H7 (cell line): ENCODE data around the gene CFAP300. TPM values are rescaled to one million over a fixed set of nuclear protein-coding genes. Genes with fewer than 3 reads are reported as not detected.

Source experiments
- DNase-seq: peaks from one replicate; pipeline ENCODE4 v3.0.0; 2012
- H3K27me3 ChIP-seq: 2 replicates; pipeline ENCODE4 v1.6.0; 2011; ENCODE audit warnings: mild to moderate bottlenecking, low read length; ENCODE audit not compliant: control insufficient read depth, insufficient read depth
- H3K36me3 ChIP-seq: replicated peaks from 2 replicates; pipeline ENCODE4 v1.5.1; 2011; ENCODE audit warnings: low read length; ENCODE audit not compliant: control insufficient read depth, insufficient read depth
- H3K4me3 ChIP-seq: 2 replicates; pipeline ENCODE4 v1.5.1; 2011; ENCODE audit warnings: low read depth, mild to moderate bottlenecking, control low read depth, low read length, moderate library complexity; ENCODE audit not compliant: insufficient read depth
- total RNA-seq: library from RNA; depleted of rRNA; stranded (reverse); fragments of >200 nt; shearing (Covaris generic); gene quantifications from 2 replicates; pipeline ENCODE4 v1.2.3, GENCODE V29; 2014

The CFAP300 gene
- total RNA-seq, 1 experiment from 2014 or later: 0.35 TPM

GRCh38 chr11:102050927-102051575 lies 3.8 kb downstream of the CFAP300 start:
- H3K36me3 ChIP-seq: no peaks in the 10 kb centered on the region
- H3K27me3 ChIP-seq: peaks cover 9% of the 10 kb centered on the region
- no peak for DNase-seq
- no peak overlapping the region for H3K4me3 ChIP-seq

GRCh38 chr11:102061276-102061675 lies 14.0 kb downstream of the CFAP300 start:
- peak; percentile 41 for DNase-seq
- H3K4me3 ChIP-seq: no peak overlapping the region

GRCh38 chr11:102062106-102062505 lies 14.9 kb downstream of the CFAP300 start:
- H3K4me3 ChIP-seq: no peak overlapping the region
- no peaks in the 10 kb centered on the region for H3K27me3 ChIP-seq
- DNase-seq: no peak
- H3K36me3 ChIP-seq: no peaks in the 10 kb centered on the region

More at GRCh38 chr11:102061276-102061675, 14.0 kb downstream of the CFAP300 start:
- Histone ChIP-seq H3K36me3 (no peaks in the 10 kb centered on the region), H3K27me3 (no peaks in the 10 kb centered on the region)

- Histone ChIP-seq H3K4me3 (no peak overlapping the region), H3K27me3 (no peaks in the 10 kb centered on the region), H3K36me3 (no peaks in the 10 kb centered on the region)
- no peak for DNase-seq
These were observed 17.1 kb downstream of the CFAP300 start for GRCh38 chr11:102064316-102064715.

- no peaks in the 10 kb centered on the region for H3K27me3 ChIP-seq
- no peak for DNase-seq
- H3K36me3 ChIP-seq: no peaks in the 10 kb centered on the region
- no peak overlapping the region for H3K4me3 ChIP-seq
These were observed 23.5 kb downstream of the CFAP300 start for GRCh38 chr11:102070766-102071165.

- no peaks in the 10 kb centered on the region for H3K36me3 ChIP-seq
- H3K27me3 ChIP-seq: no peaks in the 10 kb centered on the region
- DNase-seq: no peak
- H3K4me3 ChIP-seq: no peak overlapping the region
These were observed 24.5 kb downstream of the CFAP300 start for GRCh38 chr11:102071497-102072472.

- DNase-seq: no peak
- no peaks in the 10 kb centered on the region for H3K27me3 ChIP-seq
- H3K36me3 ChIP-seq: no peaks in the 10 kb centered on the region
- no peak overlapping the region for H3K4me3 ChIP-seq
These were observed 26.0 kb downstream of the CFAP300 start for GRCh38 chr11:102073253-102073652.

- H3K36me3 ChIP-seq: no peaks in the 10 kb centered on the region
- H3K4me3 ChIP-seq: no peak overlapping the region
- DNase-seq: no peak
- no peaks in the 10 kb centered on the region for H3K27me3 ChIP-seq
These were observed 32.4 kb downstream of the CFAP300 start for GRCh38 chr11:102079625-102080024.

- no peak for DNase-seq
- no peak overlapping the region for H3K4me3 ChIP-seq
- H3K27me3 ChIP-seq: no peaks in the 10 kb centered on the region
- H3K36me3 ChIP-seq: no peaks in the 10 kb centered on the region
These were observed 34.1 kb downstream of the CFAP300 start for GRCh38 chr11:102081313-102081712.

- no peak for DNase-seq
- Histone ChIP-seq H3K4me3 (no peak overlapping the region), H3K27me3 (no peaks in the 10 kb centered on the region), H3K36me3 (no peaks in the 10 kb centered on the region)
These were observed 38.8 kb downstream of the CFAP300 start for GRCh38 chr11:102085864-102086551.

GRCh38 chr11:102097186-102097585 lies 49.9 kb downstream of the CFAP300 start:
- no peak for DNase-seq
- H3K4me3 ChIP-seq: no peak overlapping the region
- no peaks in the 10 kb centered on the region for H3K36me3 ChIP-seq
- H3K27me3 ChIP-seq: no peaks in the 10 kb centered on the region

GRCh38 chr11:102099755-102100154 lies 52.5 kb downstream of the CFAP300 start:
- no peak for DNase-seq
- Histone ChIP-seq H3K36me3 (no peaks in the 10 kb centered on the region), H3K4me3 (no peak overlapping the region), H3K27me3 (no peaks in the 10 kb centered on the region)

- Histone ChIP-seq H3K36me3 (no peaks in the 10 kb centered on the region), H3K27me3 (no peaks in the 10 kb centered on the region), H3K4me3 (no peak overlapping the region)
- DNase-seq: no peak
These were observed 61.6 kb downstream of the CFAP300 start for GRCh38 chr11:102108734-102109440.
